ENCODE data around the gene SUMF2. TPM values are rescaled to one million over a fixed set of nuclear protein-coding genes. Genes with fewer than 3 reads are reported as not detected.

SUMF2 gene
- total RNA-seq, 1 donor from 2014 or later = 103 TPM

DNA sequence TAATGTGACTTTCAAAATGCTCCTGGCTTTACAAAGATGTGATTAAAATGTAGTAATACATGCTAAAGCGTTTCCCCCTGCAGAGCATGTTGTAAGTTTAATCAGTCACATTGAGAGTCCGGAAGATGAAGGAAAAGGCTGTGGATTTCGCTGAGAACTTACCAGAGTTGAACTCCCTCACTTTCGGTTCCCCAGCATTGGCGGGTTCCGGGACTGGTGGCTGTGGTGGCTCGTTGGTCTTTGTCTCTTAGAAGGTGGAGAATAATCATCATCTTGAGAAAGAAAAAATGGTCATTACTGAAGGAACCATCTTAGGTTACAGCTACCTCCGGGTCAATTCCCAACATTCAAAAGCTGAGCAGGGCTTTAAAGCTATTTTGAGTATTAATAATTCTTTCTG lies 61.7 kb downstream of the SUMF2 start:
- intact Hi-C loops (cut with micrococcal nuclease) = no loop called here
- H3K4me1 Mint-ChIP-seq = no peaks in the 10 kb centered on the region
- H3K27ac Mint-ChIP-seq = no peak overlapping the region
- no peak overlapping the region for H3K4me3 Mint-ChIP-seq
- ChIA-PET POLR2A (no interaction called here), CTCF (no interaction called here)
- TF ChIP-seq, protein P1, sequence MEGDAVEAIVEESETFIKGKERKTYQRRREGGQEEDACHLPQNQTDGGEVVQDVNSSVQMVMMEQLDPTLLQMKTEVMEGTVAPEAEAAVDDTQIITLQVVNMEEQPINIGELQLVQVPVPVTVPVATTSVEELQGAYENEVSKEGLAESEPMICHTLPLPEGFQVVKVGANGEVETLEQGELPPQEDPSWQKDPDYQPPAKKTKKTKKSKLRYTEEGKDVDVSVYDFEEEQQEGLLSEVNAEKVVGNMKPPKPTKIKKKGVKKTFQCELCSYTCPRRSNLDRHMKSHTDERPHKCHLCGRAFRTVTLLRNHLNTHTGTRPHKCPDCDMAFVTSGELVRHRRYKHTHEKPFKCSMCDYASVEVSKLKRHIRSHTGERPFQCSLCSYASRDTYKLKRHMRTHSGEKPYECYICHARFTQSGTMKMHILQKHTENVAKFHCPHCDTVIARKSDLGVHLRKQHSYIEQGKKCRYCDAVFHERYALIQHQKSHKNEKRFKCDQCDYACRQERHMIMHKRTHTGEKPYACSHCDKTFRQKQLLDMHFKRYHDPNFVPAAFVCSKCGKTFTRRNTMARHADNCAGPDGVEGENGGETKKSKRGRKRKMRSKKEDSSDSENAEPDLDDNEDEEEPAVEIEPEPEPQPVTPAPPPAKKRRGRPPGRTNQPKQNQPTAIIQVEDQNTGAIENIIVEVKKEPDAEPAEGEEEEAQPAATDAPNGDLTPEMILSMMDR (IDR thresholded peaks at IDR 0.05) = no peak
- no peaks in the 10 kb centered on the region for H3K9me3 Mint-ChIP-seq
- DNase-seq = no peak
- H3K27me3 Mint-ChIP-seq = peaks cover 2% of the 10 kb centered on the region
- no peaks in the 10 kb centered on the region for H3K36me3 Mint-ChIP-seq (ENCODE audit: low read depth)
- no peak for ATAC-seq (ENCODE audit: low read depth)

DNA sequence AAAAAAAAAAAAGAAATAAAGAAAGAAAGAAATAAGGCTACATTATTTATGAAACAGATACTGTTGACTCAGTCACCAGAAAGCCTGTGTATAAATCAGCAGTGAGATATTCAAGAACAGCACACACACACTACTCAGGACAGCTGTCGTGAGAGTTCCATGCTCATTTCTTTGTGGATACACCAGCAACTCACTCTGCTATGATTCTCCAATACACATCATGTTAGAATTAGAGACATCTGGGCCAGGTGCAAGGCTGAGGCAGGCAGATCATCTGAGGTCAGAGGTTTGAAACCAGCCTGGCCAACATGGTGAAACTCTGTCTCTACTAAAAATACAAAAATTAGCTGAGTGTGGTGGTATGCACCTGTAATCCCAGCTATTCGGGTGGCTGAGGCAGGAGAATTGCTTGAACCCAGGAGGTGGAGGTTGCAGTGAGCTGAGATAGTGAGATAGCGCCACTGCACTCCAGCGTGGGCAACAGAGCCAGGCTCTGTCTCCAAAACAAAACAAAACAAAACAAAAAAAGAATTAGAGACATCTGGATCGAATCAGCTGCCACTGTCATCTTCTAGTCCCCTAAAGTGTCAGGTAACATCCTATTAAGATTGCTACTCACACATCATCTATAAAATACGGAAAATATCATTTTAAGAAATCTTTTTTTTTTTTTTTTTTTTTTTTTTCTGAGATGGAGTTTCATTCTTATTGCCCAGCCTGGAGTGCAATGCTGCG lies 63.3 kb downstream of the SUMF2 start:
- H3K9me3 Mint-ChIP-seq = no peaks in the 10 kb centered on the region
- intact Hi-C loops (cut with micrococcal nuclease) = no loop called here
- no peaks in the 10 kb centered on the region for H3K36me3 Mint-ChIP-seq (ENCODE audit: low read depth)
- no peak for ATAC-seq (ENCODE audit: low read depth)
- no peak for DNase-seq
- no peak overlapping the region for H3K4me3 Mint-ChIP-seq
- CTCF ChIA-PET = no interaction called here
- peaks cover 2% of the 10 kb centered on the region for H3K27me3 Mint-ChIP-seq
- no peak overlapping the region for H3K27ac Mint-ChIP-seq
- POLR2A ChIA-PET = no interaction called here
- H3K4me1 Mint-ChIP-seq = no peaks in the 10 kb centered on the region
- TF ChIP-seq, protein P1 (IDR thresholded peaks at IDR 0.05) = no peak

Other genes with a start within 250 kb of the SUMF2 start
- gene SEPTIN14, start 201.5 kb upstream of the SUMF2 start, total RNA-seq = not detected in 2 replicates
- 1.5 and 4.3 TPM in 2 replicates for gene ZNF713, start 176.8 kb upstream of the SUMF2 start, total RNA-seq
- 16.9 and 20.6 TPM in 2 replicates for gene MRPS17, start 112.4 kb upstream of the SUMF2 start, total RNA-seq
- gene NIPSNAP2, start 99.7 kb upstream of the SUMF2 start, total RNA-seq = 33.7 and 43.8 TPM in 2 replicates
- 7.9 and 9.0 TPM in 2 replicates for gene PSPH, start 12.8 kb upstream of the SUMF2 start, total RNA-seq
- 149 and 158 TPM in 2 replicates for gene CCT6A, start 12.5 kb upstream of the SUMF2 start, total RNA-seq
- 2.0 and 3.4 TPM in 2 replicates for gene PHKG1, start 28.7 kb downstream of the SUMF2 start, total RNA-seq
- 309 and 350 TPM in 2 replicates for gene CHCHD2, start 42.2 kb downstream of the SUMF2 start, total RNA-seq
- gene NUPR2, start 52.1 kb downstream of the SUMF2 start, total RNA-seq = not detected in 2 replicates